Measurements from ENCODE around the gene SBF2. TPM values are rescaled to one million over a fixed set of nuclear protein-coding genes. Genes with fewer than 3 reads are reported as not detected.

Gene SBF2
- total and polyA plus RNA-seq, 2 of the 13 experiments (the other 11 are each of a cell fraction or from before 2014, with no cell fraction given): 24.0 to 45.8 TPM

DNA sequence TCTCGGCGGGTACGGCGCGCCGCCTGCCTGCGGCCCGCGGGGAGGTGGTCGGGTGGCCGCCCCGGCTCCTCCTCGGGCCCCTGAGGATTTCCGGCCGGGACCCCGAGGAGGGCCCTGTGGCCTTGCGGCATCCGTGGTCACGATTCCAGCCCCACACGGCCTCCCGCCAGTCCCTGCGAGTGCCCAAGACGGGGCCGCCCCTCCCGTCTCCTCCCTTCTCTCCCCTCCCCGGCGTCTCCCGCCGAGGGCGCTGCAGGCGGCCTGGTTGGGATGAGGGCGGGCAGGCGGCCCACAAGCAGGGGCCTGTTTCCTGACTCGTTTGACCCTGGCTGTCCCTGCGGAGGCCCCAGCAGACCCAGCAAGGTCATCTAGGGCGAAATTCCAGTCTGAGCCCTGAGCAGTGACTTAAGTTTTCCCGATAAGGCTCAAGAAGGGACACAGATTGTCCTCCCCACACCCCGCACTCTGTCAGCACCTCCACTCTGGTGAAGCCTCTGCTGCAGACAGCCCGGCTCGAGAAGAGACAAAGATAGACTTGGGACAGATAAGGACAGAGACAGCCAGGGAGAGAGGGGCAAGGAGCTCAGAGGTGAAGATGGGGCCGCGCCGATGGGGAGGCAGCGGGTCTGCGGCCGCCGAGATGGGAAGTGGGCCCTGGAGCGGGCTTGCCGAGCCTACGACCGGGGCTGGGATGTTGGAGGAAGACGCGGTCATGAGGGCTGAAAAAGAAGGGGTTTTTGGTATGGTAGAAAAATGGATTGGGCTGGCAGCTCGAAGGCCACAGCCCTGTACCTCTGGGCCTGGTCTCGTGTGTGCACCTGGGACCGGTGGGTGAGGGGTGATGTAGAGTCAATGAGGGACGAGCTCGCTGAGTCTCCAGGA is 535.1 kb downstream of the SBF2 start (continued):
- TF ChIP-seq, protein P1, sequence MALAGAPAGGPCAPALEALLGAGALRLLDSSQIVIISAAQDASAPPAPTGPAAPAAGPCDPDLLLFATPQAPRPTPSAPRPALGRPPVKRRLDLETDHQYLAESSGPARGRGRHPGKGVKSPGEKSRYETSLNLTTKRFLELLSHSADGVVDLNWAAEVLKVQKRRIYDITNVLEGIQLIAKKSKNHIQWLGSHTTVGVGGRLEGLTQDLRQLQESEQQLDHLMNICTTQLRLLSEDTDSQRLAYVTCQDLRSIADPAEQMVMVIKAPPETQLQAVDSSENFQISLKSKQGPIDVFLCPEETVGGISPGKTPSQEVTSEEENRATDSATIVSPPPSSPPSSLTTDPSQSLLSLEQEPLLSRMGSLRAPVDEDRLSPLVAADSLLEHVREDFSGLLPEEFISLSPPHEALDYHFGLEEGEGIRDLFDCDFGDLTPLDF (CRISPR knock-in tag; IDR thresholded peaks at IDR 0.05): 0 out of 2 replicates have a peak, but pooled peaks have one; percentile 6
- TF ChIP-seq ZNF441 (CRISPR knock-in tag; IDR thresholded peaks at IDR 0.05; ENCODE audit: borderline replicate concordance): no peak; the same call in 1 of the 2 replicates
- no peak for TF ChIP-seq TOE1 (CRISPR knock-in tag; IDR thresholded peaks at IDR 0.05)
- TF ChIP-seq, protein P2, sequence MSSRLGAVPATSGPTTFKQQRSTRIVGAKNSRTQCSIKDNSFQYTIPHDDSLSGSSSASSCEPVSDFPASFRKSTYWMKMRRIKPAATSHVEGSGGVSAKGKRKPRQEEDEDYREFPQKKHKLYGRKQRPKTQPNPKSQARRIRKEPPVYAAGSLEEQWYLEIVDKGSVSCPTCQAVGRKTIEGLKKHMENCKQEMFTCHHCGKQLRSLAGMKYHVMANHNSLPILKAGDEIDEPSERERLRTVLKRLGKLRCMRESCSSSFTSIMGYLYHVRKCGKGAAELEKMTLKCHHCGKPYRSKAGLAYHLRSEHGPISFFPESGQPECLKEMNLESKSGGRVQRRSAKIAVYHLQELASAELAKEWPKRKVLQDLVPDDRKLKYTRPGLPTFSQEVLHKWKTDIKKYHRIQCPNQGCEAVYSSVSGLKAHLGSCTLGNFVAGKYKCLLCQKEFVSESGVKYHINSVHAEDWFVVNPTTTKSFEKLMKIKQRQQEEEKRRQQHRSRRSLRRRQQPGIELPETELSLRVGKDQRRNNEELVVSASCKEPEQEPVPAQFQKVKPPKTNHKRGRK (CRISPR knock-in tag; IDR thresholded peaks at IDR 0.05): no peak
- peak; percentile 6; the same call in 1 of the 2 replicates for TF ChIP-seq ZNF747 (CRISPR knock-in tag; IDR thresholded peaks at IDR 0.05; ENCODE audit: borderline replicate concordance)
- TF ChIP-seq GZF1 (CRISPR knock-in tag; IDR thresholded peaks at IDR 0.05): peak; percentile 73; the same call in 1 of the 2 replicates
- TF ChIP-seq, protein P3, sequence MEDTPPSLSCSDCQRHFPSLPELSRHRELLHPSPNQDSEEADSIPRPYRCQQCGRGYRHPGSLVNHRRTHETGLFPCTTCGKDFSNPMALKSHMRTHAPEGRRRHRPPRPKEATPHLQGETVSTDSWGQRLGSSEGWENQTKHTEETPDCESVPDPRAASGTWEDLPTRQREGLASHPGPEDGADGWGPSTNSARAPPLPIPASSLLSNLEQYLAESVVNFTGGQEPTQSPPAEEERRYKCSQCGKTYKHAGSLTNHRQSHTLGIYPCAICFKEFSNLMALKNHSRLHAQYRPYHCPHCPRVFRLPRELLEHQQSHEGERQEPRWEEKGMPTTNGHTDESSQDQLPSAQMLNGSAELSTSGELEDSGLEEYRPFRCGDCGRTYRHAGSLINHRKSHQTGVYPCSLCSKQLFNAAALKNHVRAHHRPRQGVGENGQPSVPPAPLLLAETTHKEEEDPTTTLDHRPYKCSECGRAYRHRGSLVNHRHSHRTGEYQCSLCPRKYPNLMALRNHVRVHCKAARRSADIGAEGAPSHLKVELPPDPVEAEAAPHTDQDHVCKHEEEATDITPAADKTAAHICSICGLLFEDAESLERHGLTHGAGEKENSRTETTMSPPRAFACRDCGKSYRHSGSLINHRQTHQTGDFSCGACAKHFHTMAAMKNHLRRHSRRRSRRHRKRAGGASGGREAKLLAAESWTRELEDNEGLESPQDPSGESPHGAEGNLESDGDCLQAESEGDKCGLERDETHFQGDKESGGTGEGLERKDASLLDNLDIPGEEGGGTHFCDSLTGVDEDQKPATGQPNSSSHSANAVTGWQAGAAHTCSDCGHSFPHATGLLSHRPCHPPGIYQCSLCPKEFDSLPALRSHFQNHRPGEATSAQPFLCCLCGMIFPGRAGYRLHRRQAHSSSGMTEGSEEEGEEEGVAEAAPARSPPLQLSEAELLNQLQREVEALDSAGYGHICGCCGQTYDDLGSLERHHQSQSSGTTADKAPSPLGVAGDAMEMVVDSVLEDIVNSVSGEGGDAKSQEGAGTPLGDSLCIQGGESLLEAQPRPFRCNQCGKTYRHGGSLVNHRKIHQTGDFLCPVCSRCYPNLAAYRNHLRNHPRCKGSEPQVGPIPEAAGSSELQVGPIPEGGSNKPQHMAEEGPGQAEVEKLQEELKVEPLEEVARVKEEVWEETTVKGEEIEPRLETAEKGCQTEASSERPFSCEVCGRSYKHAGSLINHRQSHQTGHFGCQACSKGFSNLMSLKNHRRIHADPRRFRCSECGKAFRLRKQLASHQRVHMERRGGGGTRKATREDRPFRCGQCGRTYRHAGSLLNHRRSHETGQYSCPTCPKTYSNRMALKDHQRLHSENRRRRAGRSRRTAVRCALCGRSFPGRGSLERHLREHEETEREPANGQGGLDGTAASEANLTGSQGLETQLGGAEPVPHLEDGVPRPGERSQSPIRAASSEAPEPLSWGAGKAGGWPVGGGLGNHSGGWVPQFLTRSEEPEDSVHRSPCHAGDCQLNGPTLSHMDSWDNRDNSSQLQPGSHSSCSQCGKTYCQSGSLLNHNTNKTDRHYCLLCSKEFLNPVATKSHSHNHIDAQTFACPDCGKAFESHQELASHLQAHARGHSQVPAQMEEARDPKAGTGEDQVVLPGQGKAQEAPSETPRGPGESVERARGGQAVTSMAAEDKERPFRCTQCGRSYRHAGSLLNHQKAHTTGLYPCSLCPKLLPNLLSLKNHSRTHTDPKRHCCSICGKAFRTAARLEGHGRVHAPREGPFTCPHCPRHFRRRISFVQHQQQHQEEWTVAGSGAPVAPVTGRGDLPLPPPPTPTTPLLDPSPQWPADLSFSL (CRISPR knock-in tag; IDR thresholded peaks at IDR 0.05): no peak
- TF ChIP-seq JUND (CRISPR knock-in tag; IDR thresholded peaks at IDR 0.05): peak; percentile 10; the same call in 1 of the 2 replicates
- TF ChIP-seq HCFC1 (IDR thresholded peaks at IDR 0.05; ENCODE audit: low read depth, low read length): no peak
- TF ChIP-seq, protein P4, sequence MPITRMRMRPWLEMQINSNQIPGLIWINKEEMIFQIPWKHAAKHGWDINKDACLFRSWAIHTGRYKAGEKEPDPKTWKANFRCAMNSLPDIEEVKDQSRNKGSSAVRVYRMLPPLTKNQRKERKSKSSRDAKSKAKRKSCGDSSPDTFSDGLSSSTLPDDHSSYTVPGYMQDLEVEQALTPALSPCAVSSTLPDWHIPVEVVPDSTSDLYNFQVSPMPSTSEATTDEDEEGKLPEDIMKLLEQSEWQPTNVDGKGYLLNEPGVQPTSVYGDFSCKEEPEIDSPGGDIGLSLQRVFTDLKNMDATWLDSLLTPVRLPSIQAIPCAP (CRISPR knock-in tag; IDR thresholded peaks at IDR 0.05; ENCODE audit: low read depth): no peak
- TF ChIP-seq PHF5A (CRISPR knock-in tag; IDR thresholded peaks at IDR 0.05; ENCODE audit: low read depth, unreplicated experiment): no peak
- TF ChIP-seq, protein P5, sequence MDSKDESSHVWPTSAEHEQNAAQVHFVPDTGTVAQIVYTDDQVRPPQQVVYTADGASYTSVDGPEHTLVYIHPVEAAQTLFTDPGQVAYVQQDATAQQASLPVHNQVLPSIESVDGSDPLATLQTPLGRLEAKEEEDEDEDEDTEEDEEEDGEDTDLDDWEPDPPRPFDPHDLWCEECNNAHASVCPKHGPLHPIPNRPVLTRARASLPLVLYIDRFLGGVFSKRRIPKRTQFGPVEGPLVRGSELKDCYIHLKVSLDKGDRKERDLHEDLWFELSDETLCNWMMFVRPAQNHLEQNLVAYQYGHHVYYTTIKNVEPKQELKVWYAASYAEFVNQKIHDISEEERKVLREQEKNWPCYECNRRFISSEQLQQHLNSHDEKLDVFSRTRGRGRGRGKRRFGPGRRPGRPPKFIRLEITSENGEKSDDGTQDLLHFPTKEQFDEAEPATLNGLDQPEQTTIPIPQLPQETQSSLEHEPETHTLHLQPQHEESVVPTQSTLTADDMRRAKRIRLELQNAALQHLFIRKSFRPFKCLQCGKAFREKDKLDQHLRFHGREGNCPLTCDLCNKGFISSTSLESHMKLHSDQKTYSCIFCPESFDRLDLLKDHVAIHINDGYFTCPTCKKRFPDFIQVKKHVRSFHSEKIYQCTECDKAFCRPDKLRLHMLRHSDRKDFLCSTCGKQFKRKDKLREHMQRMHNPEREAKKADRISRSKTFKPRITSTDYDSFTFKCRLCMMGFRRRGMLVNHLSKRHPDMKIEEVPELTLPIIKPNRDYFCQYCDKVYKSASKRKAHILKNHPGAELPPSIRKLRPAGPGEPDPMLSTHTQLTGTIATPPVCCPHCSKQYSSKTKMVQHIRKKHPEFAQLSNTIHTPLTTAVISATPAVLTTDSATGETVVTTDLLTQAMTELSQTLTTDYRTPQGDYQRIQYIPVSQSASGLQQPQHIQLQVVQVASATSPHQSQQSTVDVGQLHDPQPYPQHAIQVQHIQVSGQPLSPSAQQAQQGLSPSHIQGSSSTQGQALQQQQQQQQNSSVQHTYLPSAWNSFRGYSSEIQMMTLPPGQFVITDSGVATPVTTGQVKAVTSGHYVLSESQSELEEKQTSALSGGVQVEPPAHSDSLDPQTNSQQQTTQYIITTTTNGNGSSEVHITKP (CRISPR knock-in tag; IDR thresholded peaks at IDR 0.05; ENCODE audit: low read depth): 0 out of 2 replicates have a peak, but pooled peaks have one; percentile 0
- TF ChIP-seq GTF3A (CRISPR knock-in tag; conservative IDR thresholded peaks at IDR 0.05): no peak
